Fibroblast of gingiva (primary cell): Measurements from ENCODE around the gene STING1.

Source experiments
- DNase-seq: peaks from one replicate; pipeline ENCODE4 v3.0.0-alpha.2; 2011; ENCODE audit warnings: low read depth

The STING1 gene

DNA sequence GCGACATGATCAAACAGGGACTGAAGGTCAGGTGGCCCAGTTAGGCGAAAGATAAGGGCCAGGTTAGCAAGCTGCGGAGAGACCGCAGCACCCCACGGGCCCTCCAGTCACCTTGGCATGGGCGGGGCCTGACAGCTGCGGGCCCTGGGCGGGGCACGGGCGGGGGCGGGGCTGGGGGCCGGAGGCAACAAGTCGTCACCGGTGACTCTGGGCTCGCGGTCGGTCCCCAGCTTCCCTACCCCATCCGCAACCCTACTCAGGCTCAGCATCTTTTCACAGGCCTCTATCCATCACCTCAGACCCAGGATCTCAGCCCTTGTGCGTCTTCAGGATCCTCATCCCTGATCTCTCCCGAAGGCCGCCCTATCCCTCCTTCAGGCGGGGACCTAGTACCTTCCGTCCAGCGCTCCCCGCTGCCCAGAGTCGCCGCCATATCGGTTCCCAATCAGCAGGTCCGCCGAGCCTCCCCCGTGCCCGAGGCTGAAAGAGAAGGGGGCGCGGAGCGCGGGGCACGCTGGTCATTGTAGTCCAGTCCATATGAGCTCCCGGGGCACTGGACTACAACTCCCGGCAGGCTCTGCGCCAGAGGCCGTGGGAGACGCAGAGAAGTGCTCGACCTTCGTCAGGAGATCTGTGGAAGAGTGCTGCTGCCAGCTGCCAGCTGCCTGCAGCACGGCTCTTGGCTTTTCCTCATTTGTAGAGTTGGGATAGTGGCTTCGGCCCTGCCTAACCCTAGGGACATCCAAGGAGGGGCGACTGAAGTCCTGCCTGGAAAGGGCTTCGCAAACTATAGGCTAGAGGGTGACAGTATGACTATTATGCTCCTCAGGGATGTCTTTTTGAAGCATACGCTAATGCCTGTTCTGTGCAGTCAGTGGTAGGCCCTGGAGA is 43.3 kb downstream of the STING1 start, which contains the start of gene DNAJC18:
TSS of gene DNAJC18 (minus strand) at position 513 of the 891 bp plus-strand sequence. CDS start at position 433, 80 bp downstream.
- peak; percentile 87 for DNase-seq

DNA sequence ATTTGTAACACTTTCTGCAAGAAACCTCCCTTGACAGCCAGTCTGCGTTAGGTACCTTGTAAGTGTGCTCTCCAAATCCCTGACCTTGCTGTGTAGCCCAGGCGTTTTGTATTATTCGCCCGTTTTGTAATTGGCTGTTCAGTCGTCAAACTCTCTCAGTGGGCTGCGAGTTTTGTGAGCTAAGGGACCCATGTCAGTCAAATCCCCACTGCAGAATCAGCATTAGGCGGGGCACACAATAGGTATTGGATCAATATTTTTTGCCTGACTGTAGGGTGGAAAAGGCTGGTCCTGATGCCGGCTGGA is 43.9 kb downstream of the STING1 start:
- no peak for DNase-seq

DNA sequence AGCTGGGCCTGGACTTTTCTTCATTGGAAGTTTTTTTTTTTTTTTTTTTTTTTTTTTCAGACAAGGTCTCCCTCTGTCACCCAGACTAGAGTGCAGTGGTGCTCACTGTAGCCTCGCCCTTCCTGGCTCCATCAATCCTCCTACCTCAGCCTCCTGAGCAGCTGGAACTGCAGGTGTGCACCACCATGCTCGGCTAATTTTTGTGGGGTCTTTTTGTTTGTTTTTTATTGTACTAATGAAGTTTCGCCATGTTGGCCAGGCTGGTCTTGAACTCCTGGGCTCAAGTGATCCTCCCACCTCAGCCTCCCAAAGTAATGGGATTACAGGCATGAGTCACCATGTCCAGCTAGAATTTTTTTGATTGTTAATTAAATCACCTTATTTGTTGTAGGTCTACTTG is 46.9 kb downstream of the STING1 start:
- no peak for DNase-seq

DNA sequence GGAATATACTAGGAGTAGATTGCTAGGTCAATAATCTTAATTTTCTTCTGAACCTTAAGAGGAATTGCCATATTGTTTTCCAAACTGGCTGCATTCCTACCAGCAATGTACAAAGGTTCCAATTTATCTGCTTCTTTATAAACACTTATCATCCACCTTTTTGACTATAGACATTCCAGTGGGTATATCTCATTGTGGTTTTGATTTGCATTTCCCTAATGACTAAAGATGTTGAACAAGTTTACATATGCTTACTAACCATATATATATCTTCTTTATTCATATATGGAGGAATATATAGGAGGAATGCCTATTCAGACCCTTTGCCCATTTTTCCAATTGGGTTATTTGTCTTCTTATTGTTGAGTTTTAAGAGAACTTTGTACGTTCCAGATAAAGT is 50.9 kb downstream of the STING1 start:
- no peak for DNase-seq

GRCh38 chr5:139430015-139430414 is 52.5 kb downstream of the STING1 start:
- no peak for DNase-seq

DNA sequence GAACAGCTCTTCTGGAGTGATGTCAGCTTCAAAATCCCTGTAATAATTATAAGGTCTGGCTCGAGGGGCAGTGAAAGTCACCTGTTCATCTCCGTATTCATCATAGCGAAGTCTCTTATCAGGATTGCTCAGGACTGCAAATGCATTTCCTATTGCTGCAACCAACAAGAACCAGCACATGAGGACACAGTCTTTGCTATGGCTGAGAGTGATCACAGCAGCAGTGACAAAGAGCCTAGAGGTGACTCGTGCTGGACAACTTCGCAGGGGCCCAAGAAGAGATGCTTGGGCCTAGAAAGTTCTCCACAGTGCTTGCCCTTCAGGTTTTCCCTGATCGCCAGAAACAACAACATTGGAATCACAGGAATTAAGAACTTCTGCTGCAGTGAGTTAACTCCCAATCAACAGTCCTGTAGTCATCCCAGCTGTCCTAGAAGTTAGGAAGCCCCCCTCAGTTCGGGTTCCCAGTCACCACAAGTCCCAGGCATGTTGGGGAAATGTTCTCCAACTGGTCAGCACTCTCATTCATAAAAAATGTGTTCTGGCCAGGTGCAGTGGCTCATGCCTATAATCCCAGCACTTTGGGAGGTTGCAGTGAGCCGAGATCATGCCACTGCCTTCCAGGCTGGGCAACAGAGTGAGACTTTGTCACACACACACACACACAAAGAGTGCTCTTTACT is 56.2 kb downstream of the STING1 start:
- no peak for DNase-seq
